Hepatocyte (in vitro differentiated cells): ENCODE results near the gene MCOLN2. TPM values are rescaled to one million over a fixed set of nuclear protein-coding genes. Genes with fewer than 3 reads are reported as not detected.

Experiments used
- DNase-seq: peaks from one replicate; pipeline ENCODE4 v3.0.0-alpha.2; 2016; ENCODE audit warnings: low spot score
- H2AFZ ChIP-seq: fragments of 200-600 bp; sonication (generic); 2 replicates; pipeline ENCODE4 v1.6.0; 2016; ENCODE audit warnings: antibody characterized with exemption, mild to moderate bottlenecking
- H3K27ac ChIP-seq: fragments of 200-600 bp; sonication (generic); 2 replicates; pipeline ENCODE4 v1.5.1; 2016; ENCODE audit warnings: mild to moderate bottlenecking
- H3K27me3 ChIP-seq: fragments of 200-600 bp; sonication (generic); 2 replicates; pipeline ENCODE4 v1.6.1; 2016
- H3K36me3 ChIP-seq: fragments of 200-600 bp; sonication (generic); replicated peaks from 2 replicates; pipeline ENCODE4 v1.5.1; 2016; ENCODE audit warnings: low read depth; ENCODE audit not compliant: insufficient read depth
- H3K4me1 ChIP-seq: fragments of 200-600 bp; sonication (generic); 2 replicates; pipeline ENCODE4 v1.5.1; 2016; ENCODE audit warnings: mild to moderate bottlenecking, moderate library complexity; ENCODE audit not compliant: insufficient read depth
- H3K4me2 ChIP-seq: fragments of 200-600 bp; sonication (generic); 2 replicates; pipeline ENCODE4 v1.6.0; 2016
- H3K4me3 ChIP-seq: fragments of 200-600 bp; sonication (generic); 2 replicates; pipeline ENCODE4 v1.5.1; 2016; ENCODE audit warnings: mild to moderate bottlenecking
- H3K79me2 ChIP-seq: fragments of 200-600 bp; sonication (generic); 2 replicates; pipeline ENCODE4 v1.6.0; 2017; ENCODE audit warnings: mild to moderate bottlenecking
- H3K9me2 ChIP-seq: fragments of 200-600 bp; sonication (generic); replicated peaks from 2 replicates; pipeline ENCODE4 v1.6.0; 2017; ENCODE audit warnings: mild to moderate bottlenecking; ENCODE audit not compliant: insufficient read depth
- H3K9me3 ChIP-seq: fragments of 200-600 bp; sonication (generic); 2 replicates; pipeline ENCODE4 v1.5.1; 2016; ENCODE audit warnings: low read depth, mild to moderate bottlenecking
- H4K20me1 ChIP-seq: fragments of 200-600 bp; sonication (generic); 2 replicates; pipeline ENCODE4 v1.6.0; 2016; ENCODE audit warnings: mild to moderate bottlenecking; ENCODE audit not compliant: insufficient read depth, poor library complexity, severe bottlenecking
- EZH2 ChIP-seq: fragments of 200-600 bp; sonication (generic); IDR thresholded peaks from 2 replicates; pipeline ENCODE4 v1.6.1; 2016; ENCODE audit warnings: antibody characterized with exemption, mild to moderate bottlenecking, borderline replicate concordance
- EZH2phosphoT487 ChIP-seq: fragments of 200-600 bp; sonication (generic); IDR thresholded peaks from one replicate; pipeline ENCODE4 v1.6.1; 2018; ENCODE audit warnings: antibody characterized with exemption, mild to moderate bottlenecking, low read depth, moderate library complexity; ENCODE audit not compliant: unreplicated experiment, severe bottlenecking
- WGBS: methylation state at CpG from one replicate; pipeline ENCODE4 v1.1.6; 2016; ENCODE audit warnings: low lambda C conversion rate; ENCODE audit errors: missing lambda C conversion rate; 5-methylcytosine and 5-hydroxymethylcytosine counted together
- polyA plus RNA-seq: library from polyadenylated mRNA; unstranded; fragments of >200 nt; fragmentation: Nextera tagmentation; extraction: Ambion mirVana; gene quantifications from 2 replicates; pipeline ENCODE4 v1.2.1, GENCODE V29; 2016
- total RNA-seq: library from RNA; depleted of rRNA; stranded (reverse); fragments of >200 nt; gene quantifications from 2 replicates; pipeline ENCODE4 v1.2.3, GENCODE V29; 2014
- TF ChIP-seq, protein P1 (sequence below): fragments of 200-600 bp; sonication (generic); IDR thresholded peaks from 2 replicates; pipeline ENCODE4 v1.5.1; 2016; ENCODE audit warnings: antibody characterized with exemption, mild to moderate bottlenecking; ENCODE audit not compliant: poor library complexity

MCOLN2 gene
- total and polyA plus RNA-seq, 2 experiments from 2014 or later: 0.63 to 1.2 TPM

DNA sequence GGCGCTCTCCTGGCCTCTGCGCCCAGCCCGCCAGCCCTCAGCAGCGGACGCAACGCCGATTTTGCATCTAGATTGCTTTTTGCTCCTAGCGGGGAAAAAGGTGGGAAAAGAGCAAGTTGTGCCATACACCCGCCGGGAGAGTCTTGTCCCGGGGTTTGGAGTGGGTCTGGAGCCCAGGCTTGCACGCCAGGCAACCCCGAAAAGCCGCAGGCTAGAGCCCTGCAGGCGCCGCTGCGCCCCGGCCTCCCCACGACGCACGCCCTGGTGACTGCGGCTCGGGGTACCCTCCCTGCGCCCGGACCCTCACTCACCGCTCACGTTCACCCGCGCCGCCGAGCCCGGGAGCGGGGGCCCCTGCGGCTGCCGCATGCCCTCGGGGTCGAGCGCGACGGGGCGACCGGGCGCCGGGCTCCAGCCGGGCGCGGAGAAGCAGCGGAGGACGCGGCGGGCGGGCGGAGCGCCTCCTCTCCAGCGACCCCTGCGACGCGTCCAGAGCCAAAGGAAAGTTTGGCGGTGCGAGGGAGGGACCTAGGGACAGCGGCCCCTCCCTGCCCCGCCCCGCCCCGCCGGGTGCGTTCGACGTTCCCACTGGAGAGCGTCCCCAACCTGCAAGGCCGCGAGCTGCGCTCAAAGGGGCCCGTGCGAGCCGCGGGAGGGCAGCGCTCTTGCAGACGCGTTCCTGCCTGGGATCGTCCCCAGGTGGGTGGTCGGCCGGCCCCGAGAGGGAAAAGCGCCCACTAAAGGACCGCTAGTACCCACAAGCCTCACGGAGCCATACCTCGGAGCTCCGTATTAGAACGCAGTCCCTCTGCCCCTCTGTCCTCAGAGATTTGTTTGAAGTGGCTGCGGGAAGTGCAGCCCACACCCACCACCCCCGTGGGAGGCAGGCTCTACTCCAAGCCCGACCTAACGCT, 104.0 kb downstream of the MCOLN2 start, which contains the start of gene LPAR3:
LPAR3 (minus strand) TSS at position 502 of the 914 bp plus-strand sequence. CDS start 27,086 bp downstream, outside the sequence.
- Histone ChIP-seq H2AFZ (peak within 1 kb of the TSS; percentile 92), H3K9me2 (no peaks in the 10 kb centered on the region), H4K20me1 (no peaks in the 10 kb centered on the region), H3K9me3 (no peaks in the 10 kb centered on the region), H3K4me2 (peak within 1 kb of the TSS; percentile 96), H3K4me3 (peak within 1 kb of the TSS; percentile 55), H3K27ac (no peak within 1 kb of the TSS), H3K27me3 (peaks cover 46% of the 10 kb centered on the region), H3K4me1 (peaks cover 4% of the 10 kb centered on the region), H3K36me3 (no peaks in the 10 kb centered on the region), H3K79me2 (no peaks in the 10 kb centered on the region)
- no peak for TF ChIP-seq EZH2phosphoT487
- TF ChIP-seq, protein P1, sequence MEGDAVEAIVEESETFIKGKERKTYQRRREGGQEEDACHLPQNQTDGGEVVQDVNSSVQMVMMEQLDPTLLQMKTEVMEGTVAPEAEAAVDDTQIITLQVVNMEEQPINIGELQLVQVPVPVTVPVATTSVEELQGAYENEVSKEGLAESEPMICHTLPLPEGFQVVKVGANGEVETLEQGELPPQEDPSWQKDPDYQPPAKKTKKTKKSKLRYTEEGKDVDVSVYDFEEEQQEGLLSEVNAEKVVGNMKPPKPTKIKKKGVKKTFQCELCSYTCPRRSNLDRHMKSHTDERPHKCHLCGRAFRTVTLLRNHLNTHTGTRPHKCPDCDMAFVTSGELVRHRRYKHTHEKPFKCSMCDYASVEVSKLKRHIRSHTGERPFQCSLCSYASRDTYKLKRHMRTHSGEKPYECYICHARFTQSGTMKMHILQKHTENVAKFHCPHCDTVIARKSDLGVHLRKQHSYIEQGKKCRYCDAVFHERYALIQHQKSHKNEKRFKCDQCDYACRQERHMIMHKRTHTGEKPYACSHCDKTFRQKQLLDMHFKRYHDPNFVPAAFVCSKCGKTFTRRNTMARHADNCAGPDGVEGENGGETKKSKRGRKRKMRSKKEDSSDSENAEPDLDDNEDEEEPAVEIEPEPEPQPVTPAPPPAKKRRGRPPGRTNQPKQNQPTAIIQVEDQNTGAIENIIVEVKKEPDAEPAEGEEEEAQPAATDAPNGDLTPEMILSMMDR: no peak
- peak; percentile 74 for TF ChIP-seq EZH2
- 2% methylated on average over 75 of the region's 93 CpGs for WGBS
- DNase-seq: peak; percentile 44

DNA sequence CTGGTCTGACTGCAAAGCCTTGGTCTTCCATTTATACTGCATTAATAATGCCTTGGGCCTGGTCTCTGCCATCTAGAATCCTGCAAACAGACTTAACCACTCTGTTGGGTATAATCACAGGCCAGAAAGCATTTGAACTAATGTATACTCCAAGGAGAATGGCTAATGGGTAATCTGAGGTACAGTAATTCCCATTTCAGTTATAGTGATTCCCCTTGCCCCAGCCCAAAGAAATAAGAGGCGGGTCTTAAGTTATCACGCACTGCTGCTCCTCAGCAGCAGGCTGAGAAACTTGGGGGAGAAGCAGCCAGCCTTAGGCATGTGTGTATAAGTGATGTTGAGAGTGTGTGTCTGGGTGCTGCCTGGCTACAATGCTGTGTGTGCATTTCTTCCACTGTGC, 106.3 kb downstream of the MCOLN2 start:
- no peak overlapping the region for H3K4me3 ChIP-seq
- WGBS: 88% methylated on average over 2 of the region's 2 CpGs
- no peak overlapping the region for H3K4me2 ChIP-seq
- no peaks in the 10 kb centered on the region for H3K36me3 ChIP-seq
- H4K20me1 ChIP-seq: no peaks in the 10 kb centered on the region
- no peak overlapping the region for H2AFZ ChIP-seq
- H3K27me3 ChIP-seq: peaks cover 38% of the 10 kb centered on the region
- H3K27ac ChIP-seq: no peak overlapping the region
- H3K79me2 ChIP-seq: no peaks in the 10 kb centered on the region
- peaks cover 4% of the 10 kb centered on the region for H3K4me1 ChIP-seq
- no peaks in the 10 kb centered on the region for H3K9me3 ChIP-seq
- DNase-seq: no peak
- no peak for TF ChIP-seq EZH2phosphoT487
- TF ChIP-seq, protein P1: no peak
- no peak for TF ChIP-seq EZH2
- H3K9me2 ChIP-seq: no peaks in the 10 kb centered on the region

DNA sequence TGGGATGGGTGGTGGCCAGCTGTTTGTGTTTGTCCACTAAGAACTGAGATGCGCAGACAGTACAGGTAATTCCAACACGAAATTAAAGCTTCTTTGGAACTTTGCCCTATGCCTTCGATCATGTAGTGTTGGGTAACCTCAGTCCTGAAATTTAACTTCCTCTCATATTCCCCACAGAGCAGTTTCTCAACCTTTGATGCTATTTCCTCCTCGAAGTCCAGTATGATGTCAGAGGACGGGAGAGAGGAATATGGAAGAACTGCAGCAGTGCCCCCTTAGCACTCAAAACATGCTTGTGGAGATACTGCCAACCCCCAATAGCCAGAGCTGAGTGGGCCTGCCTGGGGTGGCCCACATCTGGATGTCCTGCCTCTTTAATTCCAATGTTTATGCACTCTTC, 107.5 kb downstream of the MCOLN2 start:
- no peak overlapping the region for H3K4me3 ChIP-seq
- H3K9me2 ChIP-seq: no peaks in the 10 kb centered on the region
- H3K36me3 ChIP-seq: no peaks in the 10 kb centered on the region
- H3K9me3 ChIP-seq: no peaks in the 10 kb centered on the region
- no peak for DNase-seq
- no peaks in the 10 kb centered on the region for H4K20me1 ChIP-seq
- H3K79me2 ChIP-seq: no peaks in the 10 kb centered on the region
- peaks cover 27% of the 10 kb centered on the region for H3K27me3 ChIP-seq
- H2AFZ ChIP-seq: no peak overlapping the region
- 84% methylated on average over 5 of the region's 5 CpGs for WGBS
- H3K4me2 ChIP-seq: no peak overlapping the region
- TF ChIP-seq EZH2phosphoT487 (no peak), EZH2 (no peak)
- TF ChIP-seq, protein P1: no peak
- H3K27ac ChIP-seq: no peak overlapping the region
- H3K4me1 ChIP-seq: peaks cover 4% of the 10 kb centered on the region
